ENCODE results near the gene PINK1. TPM values are rescaled to one million over a fixed set of nuclear protein-coding genes. Genes with fewer than 3 reads are reported as not detected.

The PINK1 gene
- total and polyA plus RNA-seq, 2 of the 13 experiments (the other 11 are each of a cell fraction or from before 2014, with no cell fraction given): 15.3 to 16.1 TPM

- TF ChIP-seq ZBED4 (CRISPR knock-in tag; IDR thresholded peaks at IDR 0.05; ENCODE audit: borderline replicate concordance) (peak; percentile 18; the same call in 1 of the 2 replicates), ZNF761 (CRISPR knock-in tag; conservative IDR thresholded peaks at IDR 0.05) (no peak), AHDC1 (CRISPR knock-in tag; IDR thresholded peaks at IDR 0.05; ENCODE audit: borderline replicate concordance) (no peak), KMT2B (CRISPR knock-in tag; IDR thresholded peaks at IDR 0.05) (peak; percentile 84), JUN (CRISPR knock-in tag; IDR thresholded peaks at IDR 0.05) (peak; percentile 9; the same call in 1 of the 2 replicates), POLR2AphosphoS5 (IDR thresholded peaks at IDR 0.05; ENCODE audit: low read depth, low read length) (peak; percentile 85), SKI (IDR thresholded peaks at IDR 0.05; ENCODE audit: partially characterized antibody) (peak; percentile 40), NFKBIZ (CRISPR knock-in tag; IDR thresholded peaks at IDR 0.05) (no peak), ZNF772 (CRISPR knock-in tag; IDR thresholded peaks at IDR 0.05) (peak; percentile 34; the same call in 1 of the 2 replicates), ZNF790 (CRISPR knock-in tag; IDR thresholded peaks at IDR 0.05; ENCODE audit: borderline replicate concordance) (no peak), FOSL2 (CRISPR knock-in tag; IDR thresholded peaks at IDR 0.05) (no peak; the same call in 1 of the 2 replicates), SP5 (CRISPR knock-in tag; IDR thresholded peaks at IDR 0.05; ENCODE audit: borderline replicate concordance, low read depth) (peak; percentile 59; the same call in 1 of the 2 replicates), MAFF (IDR thresholded peaks at IDR 0.05; ENCODE audit: low read depth, low read length) (no peak), ZSCAN9 (CRISPR knock-in tag; IDR thresholded peaks at IDR 0.05; ENCODE audit: borderline replicate concordance) (peak; percentile 62; the same call in 1 of the 2 replicates), ZNF674 (CRISPR knock-in tag; IDR thresholded peaks at IDR 0.05; ENCODE audit: low read depth) (no peak), RXRA (CRISPR knock-in tag; IDR thresholded peaks at IDR 0.05) (no peak), ZSCAN29 (CRISPR knock-in tag; conservative IDR thresholded peaks at IDR 0.05) (no peak), MED1 (CRISPR knock-in tag; IDR thresholded peaks at IDR 0.05) (peak; percentile 34)
- TF ChIP-seq, protein P1, sequence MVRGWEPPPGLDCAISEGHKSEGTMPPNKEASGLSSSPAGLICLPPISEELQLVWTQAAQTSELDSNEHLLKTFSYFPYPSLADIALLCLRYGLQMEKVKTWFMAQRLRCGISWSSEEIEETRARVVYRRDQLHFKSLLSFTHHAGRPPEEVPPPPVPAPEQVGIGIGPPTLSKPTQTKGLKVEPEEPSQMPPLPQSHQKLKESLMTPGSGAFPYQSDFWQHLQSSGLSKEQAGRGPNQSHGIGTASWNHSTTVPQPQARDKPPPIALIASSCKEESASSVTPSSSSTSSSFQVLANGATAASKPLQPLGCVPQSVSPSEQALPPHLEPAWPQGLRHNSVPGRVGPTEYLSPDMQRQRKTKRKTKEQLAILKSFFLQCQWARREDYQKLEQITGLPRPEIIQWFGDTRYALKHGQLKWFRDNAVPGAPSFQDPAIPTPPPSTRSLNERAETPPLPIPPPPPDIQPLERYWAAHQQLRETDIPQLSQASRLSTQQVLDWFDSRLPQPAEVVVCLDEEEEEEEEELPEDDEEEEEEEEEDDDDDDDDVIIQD (CRISPR knock-in tag; IDR thresholded peaks at IDR 0.05; ENCODE audit: low read depth): peak; percentile 41; the same call in 1 of the 2 replicates
Observed at GRCh38 chr1:20661207-20662109, 28.2 kb downstream of the PINK1 start, which contains the start of gene DDOST (continued).

Measured in HepG2 (cell line).